A673 (cell line): ENCODE data around the gene ZNF33B.

ENCODE experiments used
- CTCF ChIP-seq: fragments of 300-800, 200-600 bp; sonication (generic); conservative IDR thresholded peaks from 2 replicates; pipeline ENCODE4 v1.5.1; 2017; ENCODE audit warnings: low read depth, mild to moderate bottlenecking, antibody characterized with exemption, low read length, moderate library complexity, mixed read lengths
- EZH2 ChIP-seq: fragments of 200-600 bp; sonication (generic); IDR thresholded peaks from 2 replicates; pipeline ENCODE4 v1.6.1; 2017; ENCODE audit warnings: borderline replicate concordance, low read depth, mild to moderate bottlenecking, mixed read lengths, antibody characterized with exemption, low read length; ENCODE audit not compliant: poor library complexity, severe bottlenecking

GRCh38 chr10:42549851-42550250 lies 88.5 kb downstream of the ZNF33B start:
- TF ChIP-seq CTCF (no peak), EZH2 (no peak)
